Fibroblast of the aortic adventitia (primary cell): ENCODE data around the gene SEC24B. TPM values are rescaled to one million over a fixed set of nuclear protein-coding genes. Genes with fewer than 3 reads are reported as not detected.

Experiments
- DNase-seq: peaks from one replicate; pipeline ENCODE4 v3.0.0-alpha.2; 2010; ENCODE audit warnings: low read depth
- H3K4me3 ChIP-seq: 2 replicates; pipeline ENCODE4 v1.5.1; 2011; ENCODE audit warnings: low read depth, mild to moderate bottlenecking, control low read depth, low read length, moderate library complexity
- CTCF ChIP-seq: IDR thresholded peaks from 2 replicates; pipeline ENCODE4 v1.5.1; 2011; ENCODE audit warnings: mild to moderate bottlenecking, low read length, control low read depth, inconsistent platforms; ENCODE audit not compliant: insufficient read depth
- total RNA-seq: library from RNA; depleted of rRNA; stranded (reverse); fragments of >200 nt; gene quantifications from 2 replicates; pipeline ENCODE4 v1.2.3, GENCODE V29; 2012; ENCODE audit warnings: low replicate concordance

SEC24B gene
- total RNA-seq, 1 donor = 29.6 TPM

- H3K4me3 ChIP-seq = no peak overlapping the region
- no peak for TF ChIP-seq CTCF
- peak; percentile 23 for DNase-seq
Observed at GRCh38 chr4:109429545-109429944, 4.1 kb upstream of the SEC24B start.

- peak overlapping the region; percentile 83 for H3K4me3 ChIP-seq
- no peak for DNase-seq
- TF ChIP-seq CTCF = no peak
Observed at GRCh38 chr4:109432203-109432602, 1.4 kb upstream of the SEC24B start.

DNA sequence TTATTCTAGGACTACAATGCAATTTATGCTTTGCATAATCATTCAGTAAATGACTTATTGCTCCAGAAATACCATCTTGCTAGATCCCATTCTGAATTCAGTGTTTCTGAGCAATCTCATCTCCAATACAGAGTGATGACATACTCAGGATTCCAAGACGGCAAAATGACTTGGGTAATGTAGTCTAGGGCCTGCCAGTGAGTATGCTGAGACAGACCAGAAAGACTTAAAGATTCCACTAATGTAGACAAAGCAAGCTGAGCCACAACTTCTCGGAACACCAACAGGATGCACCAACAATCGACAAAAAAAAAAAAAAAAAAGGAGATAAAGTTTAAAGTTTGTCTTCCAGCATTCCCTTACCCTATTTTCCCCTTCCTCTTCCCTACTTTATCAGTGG, 919 bp upstream of the SEC24B start:
- peak; percentile 79 for DNase-seq

GRCh38 chr4:109434007-109434971, 674 bp downstream of the SEC24B start:
- no peak for TF ChIP-seq CTCF
- peak; percentile 49 for DNase-seq
- peak overlapping the region; percentile 83 for H3K4me3 ChIP-seq

More for the DNA sequence above, 919 bp upstream of the SEC24B start:
- TF ChIP-seq CTCF = no peak
- H3K4me3 ChIP-seq = peak overlapping the region; percentile 83

- TF ChIP-seq CTCF = no peak
- H3K4me3 ChIP-seq = peak overlapping the region; percentile 83
- DNase-seq = no peak
Observed at GRCh38 chr4:109435635-109436034, 2.0 kb downstream of the SEC24B start.

GRCh38 chr4:109436504-109436903, 2.9 kb downstream of the SEC24B start:
- H3K4me3 ChIP-seq = peak overlapping the region; percentile 6
- DNase-seq = no peak
- TF ChIP-seq CTCF = no peak
